ENCODE measurements around the gene NCAPH2. TPM values are rescaled to one million over a fixed set of nuclear protein-coding genes. Genes with fewer than 3 reads are reported as not detected.

Gene NCAPH2
- polyA plus RNA-seq, 3 donors, result 48.3 to 57.4 (median 56.6) TPM

- DNase-seq, result no peak
These were observed 62.8 kb downstream of the NCAPH2 start for GRCh38 chr22:50570861-50571260.

GRCh38 chr22:50571264-50572175 is 63.5 kb downstream of the NCAPH2 start:
- DNase-seq, result no peak

- DNase-seq, result no peak
These were observed 64.9 kb downstream of the NCAPH2 start for GRCh38 chr22:50572965-50573364.

GRCh38 chr22:50573491-50574382 is 65.7 kb downstream of the NCAPH2 start:
- no peak for DNase-seq

GRCh38 chr22:50574383-50574755 is 66.3 kb downstream of the NCAPH2 start:
- DNase-seq, result no peak

Other genes with a start within 250 kb of the NCAPH2 start
- 10 to 100 TPM; 16.7 to 17.7 (median 17.2) TPM for gene MAPK12, start 246.5 kb upstream of the NCAPH2 start, polyA plus RNA-seq (ENCODE audit: insufficient read length in 3 of 3)
- gene MAPK11, start 237.8 kb upstream of the NCAPH2 start, polyA plus RNA-seq (ENCODE audit: insufficient read length in 3 of 3), result 10 to 100 TPM in 1 of 3 donors, 1 to 10 TPM in 2; 8.3 to 10.2 (median 9.7) TPM
- gene PLXNB2, start 200.6 kb upstream of the NCAPH2 start, polyA plus RNA-seq (ENCODE audit: insufficient read length in 3 of 3), result 100 to 1,000 TPM; 249 to 261 (median 258) TPM
- 10 to 100 TPM; 13.9 to 18.7 (median 18.5) TPM for gene DENND6B, start 181.2 kb upstream of the NCAPH2 start, polyA plus RNA-seq (ENCODE audit: insufficient read length in 3 of 3)
- gene PPP6R2, start 164.9 kb upstream of the NCAPH2 start, polyA plus RNA-seq (ENCODE audit: insufficient read length in 3 of 3), result 10 to 100 TPM; 46.5 to 54.7 (median 50.5) TPM
- gene SBF1, start 33.2 kb upstream of the NCAPH2 start, polyA plus RNA-seq (ENCODE audit: insufficient read length in 3 of 3), result 10 to 100 TPM; 42.2 to 51.0 (median 42.9) TPM
- 1 to 10 TPM; 4.4 to 6.0 (median 5.7) TPM for gene ADM2, start 26.7 kb upstream of the NCAPH2 start, polyA plus RNA-seq (ENCODE audit: insufficient read length in 3 of 3)
- 1 to 10 TPM; 3.3 to 6.6 (median 4.2) TPM for gene MIOX, start 21.4 kb upstream of the NCAPH2 start, polyA plus RNA-seq (ENCODE audit: insufficient read length in 3 of 3)
- gene LMF2, start 522 bp upstream of the NCAPH2 start, polyA plus RNA-seq (ENCODE audit: insufficient read length in 3 of 3), result 10 to 100 TPM; 47.3 to 61.5 (median 60.5) TPM
- gene SCO2, start 17.4 kb downstream of the NCAPH2 start, polyA plus RNA-seq (ENCODE audit: insufficient read length in 3 of 3), result 1 to 10 TPM in 2 of 3 donors, not detected in 1; 5.4 to 6.7 TPM
- 1 to 10 TPM; 1.4 to 2.2 (median 2.0) TPM for gene TYMP, start 21.8 kb downstream of the NCAPH2 start, polyA plus RNA-seq (ENCODE audit: insufficient read length in 3 of 3)
- gene KLHDC7B, start 37.7 kb downstream of the NCAPH2 start, polyA plus RNA-seq (ENCODE audit: insufficient read length in 3 of 3), result under 1 TPM in 2 of 3 donors, not detected in 1; 0.04 to 0.30 TPM
- under 1 TPM in 1 of 3 donors, not detected in 2; 0.58 TPM for gene SYCE3, start 54.7 kb downstream of the NCAPH2 start, polyA plus RNA-seq (ENCODE audit: insufficient read length in 3 of 3)
- gene CPT1B, start 70.2 kb downstream of the NCAPH2 start, polyA plus RNA-seq (ENCODE audit: insufficient read length in 3 of 3), result 10 to 100 TPM; 16.8 to 18.3 (median 17.1) TPM
- gene CHKB, start 74.6 kb downstream of the NCAPH2 start, polyA plus RNA-seq (ENCODE audit: insufficient read length in 3 of 3), result 100 to 1,000 TPM in 2 of 3 donors, 10 to 100 TPM in 1; 74.5 to 109 (median 105) TPM
- gene MAPK8IP2, start 92.6 kb downstream of the NCAPH2 start, polyA plus RNA-seq (ENCODE audit: insufficient read length in 3 of 3), result 1 to 10 TPM in 2 of 3 donors, under 1 TPM in 1; 0.76 to 1.1 (median 1.0) TPM
- gene ARSA, start 119.9 kb downstream of the NCAPH2 start, polyA plus RNA-seq (ENCODE audit: insufficient read length in 3 of 3), result 10 to 100 TPM; 15.3 to 23.7 (median 20.4) TPM
- 10 to 100 TPM; 19.1 to 27.2 (median 19.6) TPM for gene SHANK3, start 164.6 kb downstream of the NCAPH2 start, polyA plus RNA-seq (ENCODE audit: insufficient read length in 3 of 3)
- gene ACR, start 230.0 kb downstream of the NCAPH2 start, polyA plus RNA-seq (ENCODE audit: insufficient read length in 3 of 3), result under 1 TPM; 0.43 to 0.58 (median 0.58) TPM